HG02981 (cell line): ENCODE data around the gene G6PC3.
A peak's percentile ranks its signal among the peaks of the same experiment; 100 is the strongest.

Source experiments
- ATAC-seq: cut with Tn5 transposase; IDR thresholded peaks from one replicate; pipeline ENCODE4 v1.9.1; 2021; ENCODE audit warnings: mild to moderate bottlenecking, moderate library complexity; ENCODE audit not compliant: unreplicated experiment

The G6PC3 gene

GRCh38 chr17:44120851-44121605, 50.5 kb downstream of the G6PC3 start:
- ATAC-seq: no peak

- ATAC-seq: no peak
Observed at GRCh38 chr17:44121997-44122815, 51.7 kb downstream of the G6PC3 start.

GRCh38 chr17:44122816-44123355, 52.4 kb downstream of the G6PC3 start:
- peak; percentile 17 for ATAC-seq

GRCh38 chr17:44123356-44124117, 53.0 kb downstream of the G6PC3 start, which contains the start of gene HDAC5:
Gene HDAC5, minus strand, starts transcription at chr17:44123641. Its CDS starts 6,126 bp downstream, at chr17:44117515.
- ATAC-seq: peak; percentile 85

- no peak for ATAC-seq
Observed at GRCh38 chr17:44124118-44124438, 53.5 kb downstream of the G6PC3 start.
